D341Med (cell line): ENCODE measurements around the gene EFCAB9.
"Not testable (repeated sequence)": the region's sequence is repeated elsewhere in the genome, so short reads cannot be mapped to it uniquely, and the experiment has no call there.

Experiments
- DNase-seq: peaks from one replicate; pipeline ENCODE4 v3.0.0; 2012; ENCODE audit warnings: low spot score

Gene EFCAB9

GRCh38 chr5:172193872-172194271 is at the start of gene EFCAB9:
EFCAB9 (plus strand) TSS chr5:172194172; CDS start chr5:172194173, 1 bp downstream.
- DNase-seq: no peak

DNA sequence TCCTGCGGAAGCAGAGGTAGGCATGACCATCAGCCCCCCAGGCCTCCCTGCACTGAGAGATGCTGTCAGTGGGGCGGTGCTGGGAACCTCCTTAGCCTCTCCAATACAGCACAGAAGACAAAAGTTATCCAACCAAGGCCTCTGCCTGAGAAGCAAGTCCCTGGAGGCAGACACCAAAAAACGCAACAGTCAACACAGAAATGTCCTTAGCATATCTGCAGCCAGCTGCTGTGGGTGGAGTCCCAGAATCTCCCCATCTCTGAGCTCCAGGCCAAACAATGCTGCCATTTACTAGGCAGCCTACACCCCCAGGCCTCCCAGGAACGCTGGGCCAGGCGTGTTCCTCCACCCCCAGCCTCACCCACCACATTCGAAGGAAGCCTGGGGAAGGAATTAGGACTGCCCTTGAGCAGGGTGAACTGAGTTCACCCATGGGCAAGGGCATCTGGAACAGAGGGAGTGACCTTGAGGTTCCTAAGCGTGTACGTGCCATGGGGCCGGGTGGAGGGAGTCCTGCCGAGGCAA is 49.6 kb upstream of the EFCAB9 start:
- no peak for DNase-seq

- no peak for DNase-seq
Observed at GRCh38 chr5:172144931-172145869, 48.8 kb upstream of the EFCAB9 start.

- DNase-seq: no peak
Observed at GRCh38 chr5:172145870-172146747, 47.9 kb upstream of the EFCAB9 start.

DNA sequence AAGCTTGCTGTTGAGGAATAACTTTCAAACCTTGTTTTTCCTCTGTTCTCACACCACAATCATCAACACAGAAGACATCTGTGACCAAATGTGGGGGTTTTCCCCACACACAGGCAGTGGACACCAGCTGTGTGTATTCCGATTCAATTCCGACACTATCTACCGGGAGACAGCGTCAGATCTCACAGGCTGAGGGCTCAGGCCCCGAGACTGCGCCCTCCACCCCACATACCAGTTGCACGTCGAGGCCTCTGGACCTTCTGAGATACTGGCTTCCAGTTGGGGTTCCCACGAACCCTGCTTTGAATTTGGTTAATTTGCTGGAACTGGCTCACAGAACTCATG is 47.3 kb upstream of the EFCAB9 start:
- DNase-seq: no peak

DNA sequence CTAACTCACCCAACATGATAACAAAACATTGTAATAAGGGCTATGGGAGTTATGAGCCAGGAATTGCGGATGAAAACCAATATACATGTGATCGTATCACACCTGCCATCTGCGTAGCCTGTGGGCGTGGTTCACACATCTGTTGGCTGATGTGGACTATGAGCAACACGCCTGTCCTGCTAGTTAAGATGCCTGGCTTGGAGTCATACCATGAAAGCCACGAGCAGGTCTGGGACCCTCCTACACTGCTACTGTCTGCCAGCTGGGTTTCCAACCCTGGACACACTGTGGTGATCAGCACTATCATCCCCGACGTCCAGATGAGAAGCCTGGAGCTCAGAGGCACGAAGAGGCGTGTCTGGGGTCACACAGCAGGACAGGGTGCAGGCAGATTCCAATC is 46.1 kb upstream of the EFCAB9 start:
- no peak for DNase-seq

DNA sequence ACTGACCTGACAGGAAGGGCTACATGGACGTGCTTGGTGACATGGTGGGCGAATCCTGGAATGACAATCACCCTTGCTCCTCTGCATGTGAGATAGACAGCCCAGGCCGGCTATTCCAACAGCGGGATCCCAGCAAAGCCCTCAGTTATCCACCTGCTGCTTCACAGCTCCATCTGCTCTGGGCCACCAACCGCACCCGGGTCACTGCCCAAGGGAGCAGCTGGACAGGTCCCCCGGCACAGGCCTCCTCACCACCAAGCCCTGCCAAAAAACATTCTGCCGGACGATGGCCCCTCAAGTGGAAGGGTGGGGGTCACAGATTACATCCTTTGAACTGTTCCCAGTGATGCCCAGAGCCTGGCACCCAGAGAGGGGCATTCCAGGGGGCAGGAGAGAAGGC is 45.6 kb upstream of the EFCAB9 start:
- no peak for DNase-seq

DNA sequence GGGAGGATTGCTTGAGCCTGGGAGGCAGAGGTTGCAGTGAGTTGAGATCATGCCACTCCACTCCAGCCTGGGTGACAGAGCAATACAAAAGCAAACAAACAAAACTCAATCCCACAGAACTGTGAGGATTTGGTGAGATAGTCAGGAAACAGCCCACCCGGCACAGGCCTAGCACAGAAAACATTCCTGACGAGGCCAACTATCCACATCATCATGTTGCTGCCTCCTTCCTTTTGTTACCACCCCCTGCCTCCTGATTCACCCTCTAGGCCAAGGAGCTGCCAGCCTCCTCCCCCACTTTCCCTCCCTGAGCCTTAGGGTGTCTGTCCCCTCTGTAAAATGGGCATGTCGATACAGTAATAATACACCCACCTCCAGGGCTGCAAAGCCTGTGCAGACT is 44.9 kb upstream of the EFCAB9 start:
- DNase-seq: no peak

- not testable (repeated sequence) for DNase-seq
Observed at GRCh38 chr5:172149481-172149880, 44.5 kb upstream of the EFCAB9 start.

GRCh38 chr5:172150514-172151425 is 43.2 kb upstream of the EFCAB9 start:
- no peak for DNase-seq

- no peak for DNase-seq
Observed at GRCh38 chr5:172151661-172152210, 42.2 kb upstream of the EFCAB9 start.

DNA sequence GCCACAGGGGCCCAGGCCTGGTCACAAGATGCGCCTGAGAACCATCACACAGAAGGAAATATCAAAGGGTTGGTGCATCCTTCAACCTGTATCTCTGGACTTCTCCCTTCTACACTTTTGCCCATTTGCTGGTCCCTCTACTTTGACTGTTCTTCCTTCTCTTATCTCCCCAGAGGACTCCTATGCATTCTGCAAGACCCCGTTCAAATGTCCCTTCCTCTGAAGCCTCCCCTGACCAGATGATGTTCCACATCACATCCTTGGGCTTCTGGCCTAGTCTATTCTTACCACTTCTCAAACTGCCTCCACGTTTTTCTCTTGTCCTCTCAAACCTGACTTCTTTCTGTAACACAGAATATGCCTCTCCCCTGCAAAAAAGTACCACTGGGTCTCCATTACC is 40.3 kb upstream of the EFCAB9 start:
- DNase-seq: no peak

DNA sequence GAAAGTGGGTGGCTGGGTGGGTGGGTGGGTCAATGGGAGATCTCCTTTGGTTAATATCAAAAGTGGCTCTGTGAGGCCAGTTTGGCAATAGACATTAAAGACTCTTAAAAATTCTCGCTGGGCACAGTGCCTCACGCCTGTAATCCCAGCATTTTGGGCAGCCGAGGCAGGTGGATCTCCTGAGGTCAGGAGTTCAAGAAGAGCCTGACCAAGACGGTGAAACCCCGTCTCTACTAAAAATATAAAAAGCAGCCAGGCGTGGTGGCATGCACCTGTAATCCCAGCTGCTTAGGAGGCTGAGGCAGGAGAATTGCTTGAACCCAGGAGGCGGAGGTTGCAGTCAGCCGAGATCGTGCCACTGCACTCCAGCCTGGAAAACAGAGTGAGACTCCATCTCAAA is 38.9 kb upstream of the EFCAB9 start:
- not testable (repeated sequence) for DNase-seq

GRCh38 chr5:172156541-172156994 is 37.4 kb upstream of the EFCAB9 start:
- no peak for DNase-seq

- no peak for DNase-seq
Observed at GRCh38 chr5:172159016-172159415, 35.0 kb upstream of the EFCAB9 start.

GRCh38 chr5:172160506-172160905 is 33.5 kb upstream of the EFCAB9 start:
- DNase-seq: no peak

- no peak for DNase-seq
Observed at GRCh38 chr5:172162323-172162986, 31.5 kb upstream of the EFCAB9 start.

DNA sequence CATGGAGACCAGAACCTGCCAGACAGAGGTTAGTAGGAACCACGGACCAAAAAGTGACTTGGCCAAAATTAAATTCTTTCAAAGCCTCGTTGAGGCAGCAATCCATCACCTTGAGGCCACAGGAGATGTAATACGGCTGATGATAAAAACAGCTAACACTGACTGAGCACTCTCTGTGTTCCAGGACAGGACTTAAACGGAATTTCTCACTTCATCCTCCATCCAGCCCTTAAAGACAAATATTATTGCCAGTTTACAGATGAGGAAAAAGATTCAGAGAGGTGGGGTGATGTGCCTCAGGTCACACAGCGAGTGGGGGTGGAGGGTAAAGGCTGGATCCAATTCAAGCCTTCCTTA is 31.0 kb upstream of the EFCAB9 start:
- DNase-seq: no peak

DNA sequence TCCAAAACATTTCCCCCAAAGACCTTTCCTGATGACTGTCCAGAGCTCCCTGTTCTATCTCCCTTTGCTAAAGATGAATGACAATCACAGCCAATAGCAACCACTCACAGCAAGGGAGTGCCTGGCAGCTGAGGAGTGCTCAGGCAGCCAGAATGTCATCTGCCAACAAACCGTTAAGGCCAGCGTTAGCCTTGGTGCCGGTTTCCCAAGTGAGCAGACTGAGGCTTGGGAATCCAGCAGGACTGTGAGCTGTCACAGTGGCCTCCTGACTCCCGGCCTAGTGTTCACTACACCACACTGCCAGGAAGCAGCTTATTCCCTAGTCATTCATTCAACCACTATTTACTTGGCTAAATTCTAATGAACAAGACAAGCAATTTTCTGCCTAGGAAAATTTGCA is 30.6 kb upstream of the EFCAB9 start:
- DNase-seq: no peak

GRCh38 chr5:172164769-172165212 is 29.2 kb upstream of the EFCAB9 start:
- DNase-seq: no peak

- DNase-seq: no peak
Observed at GRCh38 chr5:172165465-172165864, 28.5 kb upstream of the EFCAB9 start.
